Dedifferentiated amniotic fluid mesenchymal stem cell (primary cell): ENCODE measurements around the gene KANTR.
"Not testable (repeated sequence)": the region's sequence is repeated elsewhere in the genome, so short reads cannot be mapped to it uniquely, and the experiment has no call there.

Experiments used
- DNase-seq: peaks from one replicate; pipeline ENCODE4 v3.0.0-alpha.2; 2016; ENCODE audit errors: extremely low spot score

The KANTR gene

DNA sequence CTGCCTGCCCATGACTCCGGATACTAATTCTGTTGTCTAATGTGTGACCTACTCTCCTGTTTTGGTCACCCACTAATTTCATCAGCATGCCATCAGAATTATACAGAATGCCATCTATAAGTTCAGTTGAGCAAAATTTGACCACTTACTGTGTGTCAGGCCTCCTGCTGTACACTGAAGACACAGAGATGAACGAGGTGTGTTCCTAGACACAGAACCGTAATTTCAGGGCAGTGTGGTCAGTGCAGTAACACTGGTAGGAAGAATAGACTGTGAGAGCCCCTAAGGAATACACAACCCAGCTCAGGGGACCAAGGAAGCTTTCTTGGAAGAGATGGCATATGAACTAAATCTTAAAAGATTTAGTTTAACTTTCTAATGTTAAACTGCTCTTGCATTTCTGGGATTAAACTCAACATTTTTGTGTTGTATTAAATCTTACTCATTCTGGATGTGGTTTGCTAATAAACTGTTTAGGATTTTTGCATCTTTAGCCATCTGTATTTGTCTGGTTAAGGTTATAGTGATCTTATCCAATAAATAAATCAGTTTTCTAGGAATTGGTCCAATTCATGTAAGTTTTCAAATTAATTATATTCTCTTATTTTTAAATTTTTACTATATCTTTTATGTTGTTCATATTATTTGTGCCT is 34.3 kb downstream of the KANTR start:
- DNase-seq = no peak

DNA sequence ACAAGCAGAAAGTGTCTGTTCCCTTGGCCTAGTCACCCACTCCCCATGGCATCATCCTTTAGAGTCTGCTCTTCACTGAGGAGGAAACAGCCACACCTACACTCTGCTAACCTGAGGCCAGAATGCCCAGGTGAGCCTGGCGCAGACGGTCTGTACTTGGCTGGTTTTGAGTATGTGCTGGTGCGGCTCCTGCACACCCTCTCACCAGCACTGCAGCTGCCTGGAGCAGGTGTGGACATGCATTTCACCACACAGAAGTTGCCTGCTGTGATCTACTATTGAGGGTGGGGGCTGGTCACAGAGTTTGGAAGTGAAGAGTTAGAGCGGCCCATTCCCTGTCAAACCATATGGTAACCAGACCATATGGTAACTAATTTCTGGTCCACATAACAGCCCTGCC is 39.5 kb downstream of the KANTR start:
- no peak for DNase-seq

DNA sequence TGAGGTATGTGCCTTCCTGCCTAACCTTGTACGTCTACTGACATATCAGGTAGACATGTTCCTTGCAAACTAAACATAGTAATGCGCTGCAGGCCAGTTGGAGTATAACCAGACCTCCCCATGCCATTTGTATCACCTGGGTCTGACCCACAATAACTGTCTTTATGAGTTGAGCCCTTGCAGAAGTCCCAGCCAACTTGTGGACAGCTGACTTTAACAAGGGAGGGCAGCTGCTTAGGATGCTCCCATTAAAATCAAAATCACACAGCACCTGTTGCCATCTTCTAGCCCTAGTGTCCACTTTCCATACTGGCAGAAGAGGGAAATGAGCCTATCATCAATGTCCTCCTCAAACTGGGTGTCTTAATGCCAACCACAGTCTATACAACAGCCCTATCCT is 41.6 kb downstream of the KANTR start:
- DNase-seq = no peak

DNA sequence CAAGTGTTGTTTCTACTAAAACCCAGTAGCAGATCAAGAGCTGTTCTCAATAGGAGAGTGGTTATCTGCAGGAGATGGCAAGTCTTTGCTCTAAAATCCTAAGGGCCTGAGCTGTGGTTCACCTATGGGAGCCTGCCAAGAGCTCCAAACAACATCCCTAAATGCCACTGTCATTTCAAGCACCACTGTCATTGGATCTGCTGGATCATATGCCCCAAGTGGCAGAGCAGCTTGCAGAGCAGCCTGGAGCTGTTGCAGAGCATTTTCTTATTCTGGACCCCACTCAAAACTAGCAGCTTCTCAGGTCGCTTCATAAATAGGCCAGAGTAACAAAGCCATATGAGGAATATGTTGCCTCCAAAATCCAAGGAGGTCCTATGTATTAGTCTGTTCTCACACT is 59.6 kb downstream of the KANTR start:
- no peak for DNase-seq

DNA sequence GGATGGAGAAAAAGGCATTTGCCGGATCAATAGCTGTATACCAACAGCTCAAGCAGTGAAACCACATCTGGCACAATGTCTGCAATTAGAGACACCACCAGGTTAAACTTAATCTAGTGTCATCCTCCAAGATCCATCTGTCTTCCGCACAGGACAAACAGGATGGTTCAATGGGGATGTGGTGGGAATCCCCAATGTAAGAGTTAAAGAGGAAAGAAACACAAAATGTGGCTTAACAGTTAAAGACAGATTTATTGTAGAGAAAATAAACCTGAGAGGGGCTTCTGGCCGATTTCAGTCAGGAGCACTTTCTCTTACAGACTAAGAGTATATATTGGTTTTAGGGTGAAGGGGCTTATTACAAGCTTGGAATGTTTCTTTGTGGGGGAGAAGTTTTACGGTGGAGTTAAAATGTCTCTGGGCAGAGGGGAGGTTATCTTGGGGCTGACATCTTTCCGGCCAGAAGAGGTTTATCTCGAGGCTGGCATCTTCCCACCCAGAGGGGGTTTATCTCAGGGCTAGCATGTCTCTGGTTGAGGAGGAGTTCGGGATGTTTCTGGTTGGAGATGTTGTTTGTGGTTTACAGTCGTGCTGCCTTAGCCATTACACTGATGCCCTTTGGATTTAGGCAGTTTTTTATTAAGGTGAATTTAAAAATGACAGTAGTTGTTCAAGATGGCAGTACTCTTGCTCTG is 61.7 kb downstream of the KANTR start:
- no peak for DNase-seq

DNA sequence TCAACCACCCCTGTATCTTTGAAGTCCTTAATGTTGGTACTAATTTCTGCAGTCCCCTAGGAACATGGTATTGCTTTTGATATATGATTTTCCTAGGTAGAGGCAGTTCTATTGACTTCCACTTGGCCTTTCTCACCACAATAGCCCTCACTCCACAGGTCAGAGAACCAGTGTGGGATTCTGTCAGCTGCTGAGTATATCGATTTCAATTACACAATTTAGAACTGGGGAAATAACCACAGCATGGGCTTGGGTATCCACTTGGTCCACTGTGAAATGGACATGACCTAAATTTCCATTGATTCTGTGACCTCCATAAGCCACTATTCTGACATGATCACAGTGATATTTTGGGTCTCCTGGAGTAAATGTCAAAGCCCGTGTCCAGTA is 62.3 kb downstream of the KANTR start:
- DNase-seq = no peak

DNA sequence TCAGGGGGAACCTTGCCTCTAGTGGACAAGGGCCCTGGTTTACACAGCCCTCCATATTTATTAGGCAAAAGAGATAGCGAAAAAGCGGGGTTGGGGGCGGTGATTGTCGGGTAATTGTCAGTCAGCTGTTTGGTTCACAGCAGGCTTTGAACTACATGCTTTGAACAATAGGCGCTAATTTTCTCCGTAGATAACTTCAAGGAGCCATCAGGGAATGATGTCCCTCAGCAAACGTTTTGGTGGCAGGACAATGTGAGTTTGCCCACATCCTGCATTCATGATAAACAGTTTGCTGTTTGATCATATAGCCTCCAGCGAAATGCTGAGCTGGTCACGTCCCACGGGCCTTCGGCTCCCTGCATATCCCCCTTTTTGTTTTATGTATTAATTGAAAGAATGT is 65.2 kb downstream of the KANTR start:
- DNase-seq = no peak

DNA sequence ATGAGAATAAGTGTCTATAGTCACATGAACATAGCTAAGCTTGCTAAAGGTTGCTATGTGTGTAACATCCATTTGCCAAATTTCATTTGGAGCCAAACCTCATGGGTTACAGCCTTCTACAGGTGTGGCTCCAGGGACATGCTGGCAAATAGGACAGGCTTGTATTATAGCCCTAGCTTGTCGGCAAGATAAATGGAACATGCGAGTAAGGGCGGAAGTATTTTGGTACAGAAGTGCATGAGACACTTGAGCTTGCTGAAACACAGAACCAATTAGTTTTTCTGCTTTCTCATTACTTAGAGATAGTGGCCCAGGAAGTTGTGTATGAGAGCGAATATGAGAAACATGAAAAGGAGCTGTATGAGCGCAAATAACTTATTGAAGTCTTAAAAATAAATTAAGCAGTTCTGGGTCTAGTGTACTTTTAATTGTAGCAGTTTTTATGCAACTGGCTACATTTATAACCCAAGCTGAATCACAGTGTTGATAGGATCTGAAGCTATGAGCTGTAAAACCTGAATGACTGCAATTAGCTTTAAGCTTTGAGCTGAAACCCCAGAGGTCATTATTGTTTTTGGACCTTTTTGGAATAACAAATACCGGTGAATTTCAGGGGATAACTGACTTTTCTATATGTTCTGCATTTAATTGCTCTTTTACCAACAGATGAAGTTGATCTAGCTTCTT is 66.5 kb downstream of the KANTR start:
- DNase-seq = no peak

DNA sequence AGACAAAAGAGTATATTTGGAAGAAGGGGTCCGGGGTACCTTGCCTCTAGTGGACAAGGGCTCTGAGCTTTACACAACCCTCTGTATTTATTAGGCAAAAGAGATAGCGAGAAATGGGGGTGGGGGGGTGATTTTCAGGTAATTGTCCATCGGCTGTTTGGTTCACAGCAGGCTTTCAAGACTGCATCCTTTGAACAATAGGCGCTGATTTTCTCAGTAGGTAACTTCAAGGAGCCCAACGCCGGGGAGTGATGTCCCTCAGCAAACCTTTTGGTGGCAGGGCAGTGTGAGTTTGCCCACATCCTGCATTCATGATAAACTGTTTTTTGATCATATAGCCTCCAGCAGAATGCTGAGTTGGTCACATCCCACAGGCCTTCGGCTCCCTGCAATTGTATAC is 69.5 kb downstream of the KANTR start:
- no peak for DNase-seq

DNA sequence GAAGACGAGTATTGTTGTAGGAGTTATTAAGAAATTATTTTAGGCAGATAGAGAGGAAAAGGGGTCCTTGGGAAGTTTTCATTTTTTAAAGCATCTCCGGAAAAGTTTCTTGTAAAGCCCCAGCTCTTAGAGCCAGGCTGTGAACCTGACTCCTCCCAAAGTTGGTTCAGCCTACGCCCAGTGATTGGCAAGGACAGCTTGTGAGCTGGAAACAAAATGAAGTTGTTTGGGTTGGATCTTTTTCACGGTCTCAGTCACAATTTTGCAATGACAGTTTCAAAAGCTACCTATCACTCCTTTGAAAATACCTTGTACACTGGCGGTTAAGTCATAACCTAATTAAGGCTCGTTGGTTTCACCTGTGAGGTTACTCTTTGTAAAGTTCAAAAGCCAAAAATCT is 70.6 kb downstream of the KANTR start:
- not testable (repeated sequence) for DNase-seq

DNA sequence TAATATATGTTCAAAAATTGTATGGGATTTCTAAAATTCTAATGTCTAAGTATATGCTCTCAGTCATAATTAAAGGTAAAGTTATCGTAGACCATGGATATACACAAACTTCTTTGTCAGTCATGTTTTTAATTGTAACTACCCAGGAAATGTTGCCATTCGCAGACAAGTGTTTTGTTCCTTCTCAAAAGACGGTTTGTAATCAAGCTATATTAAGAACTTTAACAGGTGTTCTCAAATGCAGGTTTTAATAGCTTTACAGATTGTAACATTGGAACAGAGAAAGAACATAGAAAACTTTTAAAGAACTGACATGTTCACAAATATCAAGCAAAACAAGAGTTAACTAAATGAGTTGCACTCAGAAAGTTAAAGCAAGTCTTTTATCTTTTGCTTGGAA is 72.2 kb downstream of the KANTR start:
- no peak for DNase-seq

DNA sequence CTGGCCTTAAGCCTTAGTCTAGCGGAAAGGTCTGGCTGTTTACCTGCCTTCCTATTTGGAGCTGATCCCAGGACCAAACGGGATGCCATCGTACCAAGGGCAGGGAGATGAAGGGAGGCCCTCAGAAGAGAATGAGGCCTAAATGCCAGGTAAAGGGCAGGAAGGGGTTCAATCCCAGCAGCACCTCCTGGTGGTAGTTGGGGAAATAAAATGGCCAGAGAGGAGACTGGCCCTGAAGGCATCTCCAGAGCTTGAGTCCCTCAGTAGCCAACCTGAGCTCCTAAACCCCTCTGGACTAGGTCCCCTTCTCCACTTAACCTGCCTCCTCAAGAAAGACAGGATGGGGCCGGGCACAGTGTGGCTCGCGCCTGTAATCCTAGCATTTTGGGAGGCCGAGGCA is 77.4 kb downstream of the KANTR start:
- no peak for DNase-seq
